Stimulated activated CD4-positive, alpha-beta T cell treated with anti-CD3 and anti-CD28 coated beads, TNF-alpha, amount 100 ng/mL, for 24 hours (primary cell): Measurements from ENCODE around the gene AMBRA1.
A peak's percentile ranks its signal among the peaks of the same experiment; 100 is the strongest.

Source experiments
- DNase-seq, 3 experiments: peaks; one replicate each; pipeline ENCODE4 v3.0.0-alpha.2; 2020; ENCODE audit warnings: low read depth in 3 of 3

Gene AMBRA1

GRCh38 chr11:46350695-46351094, 243.1 kb downstream of the AMBRA1 start:
- DNase-seq, result no peak

GRCh38 chr11:46348566-46349401, 245.0 kb downstream of the AMBRA1 start:
- peak in 1 of 3 experiments; percentile 61 for DNase-seq

- DNase-seq, result peak in 1 of 3 experiments; percentile 22
These were observed 246.0 kb downstream of the AMBRA1 start for GRCh38 chr11:46347637-46348311.

- DNase-seq, result peak; percentile 66 to 85 (median 83)
These were observed 246.8 kb downstream of the AMBRA1 start, which contains the start of gene DGKZ for GRCh38 chr11:46346886-46347636. Gene DGKZ, plus strand, starts transcription at chr11:46347463. Its CDS starts 197 bp downstream, at chr11:46347660.
